Skeletal muscle satellite cell (primary cell): Measurements from ENCODE around the gene GGA1.

ENCODE experiments used
- H3K27me3 ChIP-seq: 2 replicates; pipeline ENCODE4 v1.7.0; 2013; ENCODE audit warnings: low read length; ENCODE audit not compliant: control insufficient read depth, insufficient read depth
- H3K36me3 ChIP-seq: 2 replicates; pipeline ENCODE4 v1.7.0; 2013; ENCODE audit warnings: mild to moderate bottlenecking, control low read depth, low read length; ENCODE audit not compliant: insufficient read depth
- H3K4me1 ChIP-seq: 2 replicates; pipeline ENCODE4 v1.7.0; 2013; ENCODE audit warnings: low read length; ENCODE audit not compliant: control insufficient read depth, insufficient read depth
- H3K4me2 ChIP-seq: 2 replicates; pipeline ENCODE4 v1.7.0; 2013; ENCODE audit warnings: mild to moderate bottlenecking, low read length
- H3K4me3 ChIP-seq: 2 replicates; pipeline ENCODE4 v1.7.0; 2013; ENCODE audit warnings: low read length
- H3K9ac ChIP-seq: 2 replicates; pipeline ENCODE4 v1.7.0; 2013; ENCODE audit warnings: mild to moderate bottlenecking, low read depth, low read length, moderate library complexity
- H3K9me3 ChIP-seq: replicated peaks from 2 replicates; pipeline ENCODE4 v1.7.0; 2013; ENCODE audit warnings: mild to moderate bottlenecking, control low read depth, low read length

The GGA1 gene

DNA sequence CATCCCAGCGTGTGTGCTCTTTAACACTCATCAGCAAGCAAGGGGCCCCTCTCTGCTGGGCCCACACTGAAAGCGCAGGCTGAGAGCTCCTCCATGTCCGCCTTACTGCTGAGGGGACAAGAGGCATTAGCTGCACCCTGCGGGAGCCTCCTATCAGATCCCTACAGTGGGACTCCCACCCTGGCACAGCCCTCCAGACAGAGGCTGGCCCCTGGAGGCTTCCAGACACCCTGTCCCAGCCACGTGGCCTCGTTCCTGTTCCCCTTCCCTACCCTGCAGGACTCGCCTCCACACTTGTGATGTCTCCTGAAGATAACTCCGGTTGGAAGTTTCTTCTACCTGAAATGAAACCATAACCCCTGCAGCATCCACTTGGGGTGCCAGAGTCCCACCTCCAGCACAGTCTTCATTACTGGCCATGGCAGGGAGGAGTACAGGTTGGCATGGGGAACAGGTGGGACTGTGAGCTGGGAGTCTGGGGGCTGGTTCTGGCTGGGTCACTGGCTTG lies 25.8 kb downstream of the GGA1 start:
- Histone ChIP-seq H3K9me3 (no peaks in the 10 kb centered on the region), H3K27me3 (no peaks in the 10 kb centered on the region), H3K4me1 (peaks cover 40% of the 10 kb centered on the region), H3K36me3 (no peaks in the 10 kb centered on the region), H3K4me2 (peak overlapping the region; percentile 72), H3K9ac (peak overlapping the region; percentile 51), H3K4me3 (peak overlapping the region; percentile 33)

DNA sequence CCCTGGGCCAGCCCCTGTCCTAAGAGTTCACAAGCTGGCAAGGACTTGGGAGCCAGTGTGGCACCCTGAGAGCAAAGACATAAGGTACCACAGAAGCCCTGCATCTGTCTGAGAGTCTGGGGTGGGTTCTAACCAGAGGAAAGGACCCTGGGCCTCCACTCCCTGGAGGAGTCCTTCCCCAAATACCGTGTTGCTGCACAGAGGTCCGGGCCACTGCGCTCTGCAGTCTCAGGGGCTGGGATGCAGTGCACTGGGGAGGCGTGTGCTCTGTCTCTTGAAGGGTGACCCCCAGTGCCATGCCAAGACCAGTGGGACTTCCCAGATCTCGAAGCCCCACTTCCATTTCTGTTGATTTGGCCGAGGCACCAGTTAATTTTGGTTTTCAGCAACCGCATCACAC lies 26.5 kb downstream of the GGA1 start:
- no peak overlapping the region for H3K4me3 ChIP-seq
- no peaks in the 10 kb centered on the region for H3K9me3 ChIP-seq
- no peak overlapping the region for H3K4me2 ChIP-seq
- no peaks in the 10 kb centered on the region for H3K27me3 ChIP-seq
- no peaks in the 10 kb centered on the region for H3K36me3 ChIP-seq
- no peak overlapping the region for H3K9ac ChIP-seq
- peaks cover 42% of the 10 kb centered on the region for H3K4me1 ChIP-seq

DNA sequence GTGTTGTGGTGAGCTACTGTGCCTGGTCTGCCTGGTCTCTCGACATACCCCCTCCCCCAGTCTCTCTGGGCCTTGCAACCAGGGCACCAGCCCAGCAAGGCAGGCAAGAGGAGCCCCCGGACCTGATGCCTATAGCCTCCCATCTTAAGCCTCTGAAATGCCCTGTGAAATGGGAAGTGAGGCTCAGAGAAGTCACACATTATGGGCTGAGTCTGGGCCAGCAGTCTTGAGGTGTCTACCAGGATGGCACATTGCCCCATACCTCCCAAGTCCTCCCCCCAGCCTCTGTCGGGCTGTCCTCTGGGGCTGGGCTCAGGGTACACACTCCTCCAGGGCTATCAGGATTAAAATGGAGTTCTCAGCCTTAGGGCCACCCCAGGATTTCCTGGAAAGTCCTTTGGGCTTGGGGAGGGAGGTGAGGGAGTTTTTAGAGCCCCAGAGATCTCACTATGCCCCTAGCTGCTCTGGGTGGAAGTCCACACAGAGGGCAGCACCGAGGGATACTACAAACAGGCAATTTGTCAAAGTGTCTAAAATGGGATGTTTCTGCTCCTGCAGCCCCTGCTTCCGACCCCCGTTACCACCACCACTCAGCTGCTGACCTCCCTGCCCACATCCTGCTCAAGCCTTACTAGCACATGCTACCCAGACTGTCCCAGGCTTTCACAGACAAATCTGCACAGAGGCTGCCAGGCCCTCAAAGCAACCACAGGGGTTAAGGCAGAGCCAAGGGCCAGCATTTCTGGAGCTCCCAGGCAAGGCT lies 27.7 kb downstream of the GGA1 start:
- Histone ChIP-seq H3K27me3 (no peaks in the 10 kb centered on the region), H3K4me3 (no peak overlapping the region), H3K36me3 (no peaks in the 10 kb centered on the region), H3K9me3 (no peaks in the 10 kb centered on the region), H3K4me1 (peaks cover 47% of the 10 kb centered on the region), H3K9ac (no peak overlapping the region), H3K4me2 (peak overlapping the region; percentile 3)

DNA sequence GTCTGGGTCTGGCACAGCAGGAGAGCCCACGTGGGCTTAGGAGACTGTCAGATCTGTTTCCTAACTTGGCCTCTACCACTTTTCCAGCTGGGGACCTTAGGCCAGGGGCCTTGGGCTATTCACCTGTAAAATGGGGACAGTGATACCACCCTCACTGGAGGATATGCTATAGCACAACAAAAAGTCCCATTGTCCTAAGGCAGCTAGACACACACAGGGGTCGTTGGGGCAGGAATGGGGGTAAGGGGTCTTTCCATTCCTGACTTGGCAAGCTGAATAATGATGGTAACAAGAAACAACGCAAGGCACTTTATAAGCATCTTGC lies 28.3 kb downstream of the GGA1 start:
- Histone ChIP-seq H3K9ac (no peak overlapping the region), H3K4me2 (peak overlapping the region; percentile 3), H3K27me3 (no peaks in the 10 kb centered on the region), H3K4me1 (peaks cover 47% of the 10 kb centered on the region), H3K36me3 (no peaks in the 10 kb centered on the region), H3K4me3 (no peak overlapping the region), H3K9me3 (no peaks in the 10 kb centered on the region)

DNA sequence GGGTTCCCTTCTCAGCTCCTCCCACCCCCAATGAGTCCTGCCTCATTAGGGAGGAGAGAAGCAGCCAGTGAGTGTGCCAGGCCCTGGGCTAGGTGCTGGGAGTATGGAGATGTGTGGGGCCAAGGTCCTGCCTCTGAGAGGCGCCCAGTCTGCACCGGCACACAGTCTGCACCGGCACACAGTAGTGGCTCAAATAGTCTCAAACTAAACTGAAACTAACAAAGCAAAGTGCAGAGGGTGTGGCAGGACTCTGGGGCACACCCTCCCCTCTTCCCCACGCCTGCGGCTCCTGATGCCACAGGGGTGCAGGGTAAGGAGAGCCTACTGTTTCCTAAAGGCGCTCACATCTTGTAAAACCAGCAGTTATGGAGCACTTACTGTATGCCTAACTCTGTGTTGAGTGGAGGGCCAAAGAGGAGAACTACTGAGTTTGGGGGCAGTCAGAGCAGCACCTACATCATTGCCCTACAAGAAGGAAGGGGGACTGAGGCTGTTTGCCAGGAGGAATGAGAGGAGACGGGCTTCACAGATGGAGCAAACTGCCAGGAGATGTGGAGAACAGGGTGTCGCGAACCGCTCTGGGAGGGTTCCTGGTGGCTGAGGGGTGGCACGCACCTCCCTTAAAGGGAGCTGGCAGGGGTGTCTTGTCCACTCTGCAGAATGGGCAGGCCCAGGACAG lies 29.9 kb downstream of the GGA1 start:
- Histone ChIP-seq H3K4me2 (no peak overlapping the region), H3K4me3 (no peak overlapping the region), H3K4me1 (peaks cover 39% of the 10 kb centered on the region), H3K36me3 (no peaks in the 10 kb centered on the region), H3K9me3 (no peaks in the 10 kb centered on the region), H3K27me3 (no peaks in the 10 kb centered on the region), H3K9ac (no peak overlapping the region)

DNA sequence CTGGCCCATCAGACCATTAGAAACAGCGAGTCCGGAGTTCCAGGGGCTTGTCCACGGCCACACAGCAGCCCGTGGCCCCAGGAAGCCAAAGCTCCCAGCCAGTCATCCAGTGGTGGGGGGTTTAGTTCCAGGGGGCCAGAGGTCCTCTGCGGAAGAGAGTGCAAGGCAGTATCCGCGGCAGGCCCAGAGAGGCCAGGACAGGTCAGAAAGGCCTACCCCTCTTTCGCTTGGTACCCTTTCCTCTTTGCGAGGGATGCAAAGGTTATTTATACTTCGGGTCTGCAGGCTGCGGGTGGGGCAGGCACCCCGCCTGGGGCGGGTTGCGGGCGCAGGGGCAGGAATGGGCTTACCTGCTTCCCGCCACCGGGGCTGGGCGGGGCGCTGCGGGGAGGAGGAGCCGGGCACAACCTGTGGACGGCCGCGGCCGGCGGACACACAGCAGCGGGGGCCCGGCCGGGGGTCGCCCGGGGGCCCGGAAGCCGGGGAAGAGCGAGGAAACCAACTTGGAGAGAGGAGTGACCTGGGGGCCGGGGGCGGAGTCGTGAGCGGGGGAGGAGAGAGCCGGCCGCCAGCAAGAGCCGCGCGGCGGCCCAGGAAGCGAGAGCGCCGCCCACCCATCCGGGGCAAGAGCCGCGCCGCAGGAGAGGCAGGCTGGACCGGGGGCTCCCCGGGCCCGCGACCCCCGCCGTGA lies 30.6 kb downstream of the GGA1 start, which contains the start of gene SH3BP1:
Gene SH3BP1 (plus strand): TSS at position 600 of the 691 bp plus-strand sequence. CDS start 119 bp downstream, outside the sequence.
- Histone ChIP-seq H3K9ac (peak within 1 kb of the TSS; percentile 69), H3K9me3 (no peaks in the 10 kb centered on the region), H3K4me1 (peaks cover 32% of the 10 kb centered on the region)

DNA sequence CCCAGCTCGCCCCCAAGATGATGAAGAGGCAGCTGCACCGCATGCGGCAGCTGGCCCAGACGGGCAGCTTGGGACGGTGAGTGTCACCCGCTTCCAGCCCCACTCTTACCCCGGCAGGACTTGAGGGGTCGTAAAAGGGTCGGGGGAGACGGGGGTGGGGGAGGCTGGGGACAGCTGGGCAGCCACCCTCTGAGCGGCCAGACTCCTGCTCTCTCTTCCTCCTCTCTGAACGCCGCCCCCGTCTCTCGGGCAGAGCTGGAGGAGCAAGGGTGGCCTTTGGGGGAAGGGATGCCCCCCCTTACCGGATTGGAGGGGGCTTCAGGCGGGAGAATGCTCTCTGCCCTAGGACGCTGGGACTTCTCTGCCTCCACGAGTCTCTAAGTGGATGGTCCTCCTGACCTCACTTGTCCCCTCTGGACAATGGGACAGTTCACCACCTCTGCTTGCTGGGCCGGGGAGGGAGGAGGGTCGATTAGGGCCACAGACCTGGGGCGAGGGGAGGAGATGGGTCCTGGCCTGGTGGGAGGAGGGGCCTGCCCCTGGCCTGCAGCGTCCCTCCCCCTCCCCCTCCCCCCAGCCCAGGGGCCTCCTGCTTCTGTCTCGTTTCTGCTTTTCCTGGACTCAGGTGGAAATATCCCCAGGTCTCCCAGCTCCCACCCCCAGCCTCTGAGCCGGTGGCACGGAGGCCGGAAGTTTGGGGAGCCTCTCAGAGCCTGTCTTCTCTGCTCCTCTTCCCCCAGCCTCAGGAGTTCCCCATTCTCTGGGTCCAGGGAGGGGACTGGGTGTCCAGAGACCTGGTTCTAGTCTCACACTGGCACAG lies 31.3 kb downstream of the GGA1 start:
- no peaks in the 10 kb centered on the region for H3K36me3 ChIP-seq
- no peaks in the 10 kb centered on the region for H3K27me3 ChIP-seq
- H3K9me3 ChIP-seq: no peaks in the 10 kb centered on the region
- peak overlapping the region; percentile 70 for H3K4me3 ChIP-seq
- peak overlapping the region; percentile 69 for H3K9ac ChIP-seq
- H3K4me2 ChIP-seq: peak overlapping the region; percentile 91
- H3K4me1 ChIP-seq: peaks cover 24% of the 10 kb centered on the region

More for the DNA sequence above, 30.6 kb downstream of the GGA1 start, which contains the start of gene SH3BP1:
- H3K4me2 ChIP-seq: peak within 1 kb of the TSS; percentile 91
- peak within 1 kb of the TSS; percentile 70 for H3K4me3 ChIP-seq
- H3K36me3 ChIP-seq: no peaks in the 10 kb centered on the region
- no peaks in the 10 kb centered on the region for H3K27me3 ChIP-seq

DNA sequence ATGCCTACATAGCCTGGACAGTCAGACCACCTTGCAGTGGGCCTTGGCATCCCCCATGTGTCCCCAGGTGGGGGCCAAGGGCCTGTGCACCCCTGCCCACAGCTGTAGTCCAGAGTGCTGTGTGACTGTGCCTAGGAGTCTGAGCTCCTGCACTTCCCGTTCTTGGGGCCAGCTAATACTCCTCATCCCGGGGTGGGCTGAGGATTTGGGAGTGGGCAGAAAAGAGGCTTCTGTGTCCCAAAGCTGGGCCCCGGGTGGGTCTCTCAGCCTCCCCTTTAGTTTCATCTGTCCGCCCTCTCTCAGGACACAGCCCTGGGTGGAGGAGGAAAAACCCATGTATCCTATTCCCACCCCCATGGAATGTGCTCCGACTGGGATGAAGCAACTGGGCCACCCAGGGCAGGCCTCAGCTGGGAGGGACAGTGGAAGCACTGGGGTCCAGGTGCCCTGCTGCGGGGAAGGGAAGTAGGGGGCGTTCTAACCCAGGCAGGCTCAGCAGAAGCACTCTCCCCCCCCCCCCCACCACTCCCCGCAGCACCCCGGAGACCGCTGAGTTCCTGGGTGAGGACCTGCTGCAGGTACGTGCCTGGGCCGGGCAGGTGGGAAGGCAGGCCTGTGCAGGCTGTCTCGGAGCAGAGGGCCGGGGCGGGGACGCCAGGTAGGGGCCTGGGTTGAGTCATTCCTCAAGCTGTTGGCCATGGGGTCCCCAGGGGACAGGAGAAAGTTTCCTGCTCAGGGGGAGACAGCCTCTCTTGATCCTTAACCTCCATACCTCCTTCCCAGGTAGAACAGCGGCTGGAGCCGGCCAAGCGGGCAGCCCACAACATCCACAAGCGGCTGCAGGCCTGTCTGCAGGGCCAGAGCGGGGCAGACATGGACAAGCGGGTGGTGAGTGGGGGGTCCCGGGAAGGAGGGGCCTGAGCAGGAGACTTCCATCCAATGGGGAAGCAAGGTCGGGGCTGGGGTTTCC lies 32.2 kb downstream of the GGA1 start:
- no peaks in the 10 kb centered on the region for H3K27me3 ChIP-seq
- peak overlapping the region; percentile 91 for H3K4me2 ChIP-seq
- H3K4me1 ChIP-seq: peaks cover 22% of the 10 kb centered on the region
- no peaks in the 10 kb centered on the region for H3K9me3 ChIP-seq
- H3K4me3 ChIP-seq: peak overlapping the region; percentile 52
- H3K9ac ChIP-seq: no peak overlapping the region
- H3K36me3 ChIP-seq: no peaks in the 10 kb centered on the region

DNA sequence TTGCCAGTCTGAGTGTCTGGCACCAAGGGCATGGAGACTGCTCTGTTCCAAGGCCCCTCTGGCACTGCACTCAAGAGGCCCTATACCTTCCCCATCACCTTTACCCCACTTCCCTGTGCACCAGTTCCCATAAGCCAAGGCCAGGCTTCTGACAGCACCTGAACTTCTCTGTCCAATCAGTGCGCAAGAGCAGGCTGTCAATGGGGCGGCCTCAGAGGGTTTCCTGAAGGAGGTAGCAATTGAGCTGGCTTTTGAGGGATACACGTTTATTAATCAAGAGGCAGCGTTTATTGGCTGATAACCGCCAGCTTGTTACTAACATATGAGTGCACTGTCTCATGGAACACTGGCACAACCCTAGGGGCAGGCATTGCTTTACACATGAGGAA lies 32.9 kb downstream of the GGA1 start:
- H3K4me1 ChIP-seq: peaks cover 17% of the 10 kb centered on the region
- no peak overlapping the region for H3K9ac ChIP-seq
- no peaks in the 10 kb centered on the region for H3K36me3 ChIP-seq
- no peaks in the 10 kb centered on the region for H3K9me3 ChIP-seq
- no peaks in the 10 kb centered on the region for H3K27me3 ChIP-seq
- H3K4me2 ChIP-seq: no peak overlapping the region
- H3K4me3 ChIP-seq: no peak overlapping the region

DNA sequence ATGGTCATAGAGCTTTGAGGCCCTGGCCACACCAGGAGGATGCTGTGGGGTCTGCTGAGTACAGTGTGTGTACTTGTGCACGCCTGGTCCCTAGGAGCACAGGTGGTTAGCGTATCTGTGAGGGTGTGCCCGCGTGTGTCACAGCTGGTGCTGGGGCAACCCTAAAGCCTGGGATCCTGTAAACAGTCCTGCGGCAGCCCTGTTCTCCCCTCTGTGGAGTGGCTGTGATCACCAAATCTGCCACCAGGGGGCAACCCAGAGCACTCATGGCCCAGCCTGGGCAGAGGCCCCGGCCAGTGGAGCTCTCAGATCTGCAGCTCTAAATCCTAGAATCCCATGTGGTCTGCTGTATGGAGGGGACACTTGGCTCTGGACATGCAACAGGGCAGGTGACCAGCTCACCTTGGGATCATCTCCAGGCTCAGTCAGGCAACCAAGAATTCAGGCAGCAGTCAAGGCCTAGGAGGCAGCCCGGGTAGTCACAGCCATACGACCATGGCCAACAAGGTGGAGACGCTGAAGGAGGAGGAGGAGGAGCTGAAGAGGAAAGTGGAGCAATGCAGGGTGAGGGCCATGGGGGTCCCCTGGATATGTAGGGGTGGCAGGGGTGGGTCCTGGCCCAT lies 34.7 kb downstream of the GGA1 start:
- Histone ChIP-seq H3K9me3 (no peaks in the 10 kb centered on the region), H3K4me1 (peaks cover 16% of the 10 kb centered on the region), H3K9ac (no peak overlapping the region), H3K4me2 (no peak overlapping the region), H3K36me3 (no peaks in the 10 kb centered on the region), H3K27me3 (no peaks in the 10 kb centered on the region), H3K4me3 (no peak overlapping the region)
